Astrocyte (in vitro differentiated cells and primary cell): ENCODE data around the gene PKNOX1. TPM values are rescaled to one million over a fixed set of nuclear protein-coding genes. Genes with fewer than 3 reads are reported as not detected.

ENCODE experiments used
- DNase-seq: peaks from one replicate; pipeline ENCODE4 v3.0.0-alpha.2; 2010; ENCODE audit warnings: low read depth
- FAIRE-seq: peaks from 2 replicates; lab custom pipeline; 2011; peaks lifted over from hg19 to GRCh38; lab: Jason Lieb, UNC
- H2AFZ ChIP-seq: 2 replicates; pipeline ENCODE4 v1.6.0; 2012; ENCODE audit warnings: low read depth, low read length, inconsistent platforms
- H3K27ac ChIP-seq: 2 replicates; pipeline ENCODE4 v1.5.1; 2011; ENCODE audit warnings: low read depth, low read length, inconsistent platforms
- H3K27me3 ChIP-seq: 2 replicates; pipeline ENCODE4 v1.6.0; 2011; ENCODE audit warnings: low read length, inconsistent platforms; ENCODE audit not compliant: insufficient read depth
- H3K36me3 ChIP-seq: 2 replicates; pipeline ENCODE4 v1.5.1; 2011; ENCODE audit warnings: low read length, inconsistent platforms; ENCODE audit not compliant: insufficient read depth
- H3K4me1 ChIP-seq: 2 replicates; pipeline ENCODE4 v1.5.1; 2011; ENCODE audit warnings: low read length, inconsistent platforms; ENCODE audit not compliant: insufficient read depth
- H3K4me2 ChIP-seq: 2 replicates; pipeline ENCODE4 v1.6.0; 2012; ENCODE audit warnings: low read length, inconsistent platforms
- H3K4me3 ChIP-seq: 2 replicates; pipeline ENCODE4 v1.5.1; 2011; ENCODE audit warnings: low read depth, mild to moderate bottlenecking, low read length, inconsistent platforms; ENCODE audit not compliant: insufficient read depth
- H3K79me2 ChIP-seq: 2 replicates; pipeline ENCODE4 v1.6.0; 2012; ENCODE audit warnings: mild to moderate bottlenecking, low read length, inconsistent platforms; ENCODE audit not compliant: insufficient read depth
- H3K9ac ChIP-seq: 2 replicates; pipeline ENCODE4 v1.6.0; 2012; ENCODE audit warnings: mild to moderate bottlenecking, low read length, inconsistent platforms
- H3K9me3 ChIP-seq: 2 replicates; pipeline ENCODE4 v1.5.1; 2012; ENCODE audit warnings: low read depth, mild to moderate bottlenecking, low read length, inconsistent platforms; ENCODE audit not compliant: insufficient read depth
- H4K20me1 ChIP-seq: 2 replicates; pipeline ENCODE4 v1.6.0; 2012; ENCODE audit warnings: low read length, inconsistent platforms; ENCODE audit not compliant: insufficient read depth
- H3K27ac Mint-ChIP-seq: one replicate; pipeline ENCODE4 v1.8.0; 2021; ENCODE audit warnings: mild to moderate bottlenecking, mixed read lengths; ENCODE audit not compliant: unreplicated experiment
- H3K27me3 Mint-ChIP-seq: one replicate; pipeline ENCODE4 v1.8.0; 2021; ENCODE audit warnings: low read depth, mixed read lengths; ENCODE audit not compliant: unreplicated experiment
- H3K36me3 Mint-ChIP-seq: one replicate; pipeline ENCODE4 v1.8.0; 2021; ENCODE audit warnings: low read depth, mixed read lengths; ENCODE audit not compliant: unreplicated experiment
- H3K4me1 Mint-ChIP-seq: one replicate; pipeline ENCODE4 v1.8.0; 2021; ENCODE audit warnings: low read depth, mixed read lengths; ENCODE audit not compliant: unreplicated experiment
- H3K4me3 Mint-ChIP-seq: one replicate; pipeline ENCODE4 v1.8.0; 2021; ENCODE audit warnings: mild to moderate bottlenecking, moderate library complexity, mixed read lengths; ENCODE audit not compliant: unreplicated experiment
- H3K9me3 Mint-ChIP-seq: one replicate; pipeline ENCODE4 v1.8.0; 2021; ENCODE audit warnings: mild to moderate bottlenecking, mixed read lengths; ENCODE audit not compliant: unreplicated experiment
- CTCF ChIP-seq: IDR thresholded peaks from 2 replicates; pipeline ENCODE4 v1.5.1; 2011; ENCODE audit warnings: low read depth, mild to moderate bottlenecking, inconsistent platforms, low read length, moderate library complexity; ENCODE audit not compliant: insufficient read depth
- EZH2 ChIP-seq: IDR thresholded peaks from 2 replicates; pipeline ENCODE4 v1.6.1; 2012; ENCODE audit warnings: mild to moderate bottlenecking, low read length, inconsistent platforms; ENCODE audit not compliant: insufficient read depth
- total RNA-seq: library from RNA; stranded (reverse); gene quantifications from 2 replicates; pipeline ENCODE4 v1.2.1, GENCODE V29; 2021

PKNOX1 gene
- total RNA-seq, 1 donor from 2014 or later, result 11.2 TPM

DNA sequence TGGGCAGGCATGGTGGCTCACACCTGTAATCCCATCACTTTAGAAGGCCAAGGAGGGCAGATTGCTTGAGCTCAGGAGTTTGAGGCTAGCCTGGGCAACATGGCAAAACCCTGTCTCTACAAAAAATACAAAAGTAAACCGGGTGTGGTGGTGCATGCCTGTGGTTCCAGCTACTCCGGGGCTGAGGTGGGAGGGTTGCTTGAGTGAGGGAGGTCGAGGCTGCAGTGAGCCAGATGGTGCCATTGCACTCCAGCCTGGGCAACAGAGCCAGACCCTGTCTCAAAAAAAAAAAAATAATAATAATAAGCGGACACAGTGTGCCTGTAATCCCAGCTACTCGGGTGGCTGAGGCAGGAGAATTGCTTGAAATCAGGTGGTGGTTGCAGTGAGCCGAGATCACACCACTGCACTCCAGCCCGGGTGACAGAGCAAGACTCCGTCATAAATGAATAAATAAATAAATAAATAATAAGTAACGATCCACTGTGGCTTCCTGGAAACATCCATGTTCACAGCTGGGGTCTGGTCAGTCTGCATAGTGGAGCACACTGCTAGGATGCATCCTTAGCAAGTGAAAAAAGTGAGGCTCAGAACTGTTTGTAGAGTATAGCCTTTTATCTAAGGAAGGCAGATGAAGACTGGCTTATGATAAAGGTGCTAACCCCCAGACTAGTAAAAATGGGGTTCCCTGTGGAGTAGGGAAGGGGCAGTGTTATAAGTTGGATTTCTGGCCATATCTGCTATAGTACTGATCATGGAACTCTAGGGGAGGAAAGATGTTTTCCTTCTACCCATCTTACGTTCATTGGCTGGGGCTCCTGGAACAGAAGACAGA lies 15.7 kb downstream of the PKNOX1 start:
- Mint-ChIP-seq H3K9me3 (no peaks in the 10 kb centered on the region), H3K36me3 (no peaks in the 10 kb centered on the region), H3K27me3 (no peaks in the 10 kb centered on the region), H3K4me3 (no peak overlapping the region), H3K27ac (peak overlapping the region; percentile 34), H3K4me1 (peaks cover 22% of the 10 kb centered on the region)
- Histone ChIP-seq H2AFZ (no peak overlapping the region), H4K20me1 (no peaks in the 10 kb centered on the region), H3K79me2 (peaks cover 24% of the 10 kb centered on the region), H3K4me2 (no peak overlapping the region), H3K4me3 (no peak overlapping the region), H3K27ac (no peak overlapping the region), H3K9me3 (no peaks in the 10 kb centered on the region), H3K27me3 (no peaks in the 10 kb centered on the region), H3K9ac (no peak overlapping the region), H3K36me3 (no peaks in the 10 kb centered on the region), H3K4me1 (peaks cover 14% of the 10 kb centered on the region)
- FAIRE-seq (no peak), DNase-seq (no peak)
- no peak for TF ChIP-seq CTCF
- TF ChIP-seq EZH2, result no peak

- Mint-ChIP-seq H3K36me3 (peaks cover under 1% of the 10 kb centered on the region), H3K9me3 (peaks cover under 1% of the 10 kb centered on the region), H3K27ac (peak overlapping the region; percentile 82), H3K4me3 (peak overlapping the region; percentile 35), H3K27me3 (no peaks in the 10 kb centered on the region), H3K4me1 (peaks cover 19% of the 10 kb centered on the region)
- Histone ChIP-seq H3K79me2 (peaks cover 15% of the 10 kb centered on the region), H3K36me3 (no peaks in the 10 kb centered on the region), H3K9ac (peak overlapping the region; percentile 61), H3K4me3 (no peak overlapping the region), H3K27ac (peak overlapping the region; percentile 67), H3K4me2 (peak overlapping the region; percentile 64), H3K4me1 (peaks cover 15% of the 10 kb centered on the region), H4K20me1 (no peaks in the 10 kb centered on the region), H3K9me3 (no peaks in the 10 kb centered on the region), H2AFZ (no peak overlapping the region), H3K27me3 (no peaks in the 10 kb centered on the region)
- no peak for TF ChIP-seq EZH2
- TF ChIP-seq CTCF, result no peak
- FAIRE-seq, result peak; percentile 29
- DNase-seq, result peak; percentile 89
Measured at GRCh38 chr21:42991992-42992740, 17.8 kb downstream of the PKNOX1 start.
